OCI-LY1 (cell line): ENCODE data around the gene DNASE2.

ENCODE experiments used
- H2AFZ ChIP-seq: fragments of 200-600 bp; sonication (generic), shearing (Covaris generic); 2 replicates; pipeline ENCODE4 v1.6.0; 2014; ENCODE audit warnings: antibody characterized with exemption, mild to moderate bottlenecking, low read length
- H3F3A ChIP-seq: fragments of 200-600 bp; sonication (generic), shearing (Covaris generic); 2 replicates; pipeline ENCODE4 v1.6.0; 2014; ENCODE audit warnings: mild to moderate bottlenecking, antibody characterized with exemption, low read length, moderate library complexity; ENCODE audit not compliant: insufficient read depth
- H3K27ac ChIP-seq: fragments of 200-600 bp; sonication (generic); 2 replicates; pipeline ENCODE4 v1.5.1; 2014; ENCODE audit warnings: low read length, mixed run types, mild to moderate bottlenecking, low read depth; ENCODE audit not compliant: poor library complexity, severe bottlenecking
- H3K27me3 ChIP-seq: fragments of 200-600 bp; sonication (generic); 2 replicates; pipeline ENCODE4 v1.6.0; 2014; ENCODE audit warnings: antibody characterized with exemption, mild to moderate bottlenecking, low read length, moderate library complexity; ENCODE audit not compliant: insufficient read depth
- H3K36me3 ChIP-seq: fragments of 200-600 bp; sonication (generic); 2 replicates; pipeline ENCODE4 v1.6.1; 2014; ENCODE audit warnings: mild to moderate bottlenecking, antibody characterized with exemption, low read length, moderate library complexity, mixed read lengths; ENCODE audit not compliant: insufficient read depth
- H3K4me1 ChIP-seq: fragments of 200-600 bp; sonication (generic); 2 replicates; pipeline ENCODE4 v1.5.1; 2014; ENCODE audit warnings: mild to moderate bottlenecking, low read length, moderate library complexity; ENCODE audit not compliant: insufficient read depth, severe bottlenecking
- H3K4me2 ChIP-seq: fragments of 200-600 bp; sonication (generic), shearing (Covaris generic); 2 replicates; pipeline ENCODE4 v1.6.1; 2014; ENCODE audit warnings: low read length
- H3K4me3 ChIP-seq: fragments of 200-600 bp; sonication (generic); 2 replicates; pipeline ENCODE4 v1.5.1; 2014; ENCODE audit warnings: low read length, low read depth, mild to moderate bottlenecking, mixed read lengths; ENCODE audit not compliant: poor library complexity, severe bottlenecking
- H3K79me2 ChIP-seq: fragments of 200-600 bp; shearing (Covaris generic); 2 replicates; pipeline ENCODE4 v1.6.1; 2016; ENCODE audit warnings: mixed run types, low read length, mixed read lengths; ENCODE audit not compliant: insufficient read depth
- H3K9ac ChIP-seq: fragments of 200-600 bp; sonication (generic), shearing (Covaris generic); 2 replicates; pipeline ENCODE4 v1.6.1; 2014; ENCODE audit warnings: mild to moderate bottlenecking, low read length, mixed read lengths
- H3K9me2 ChIP-seq: fragments of 200-600 bp; sonication (generic), shearing (Covaris generic); 2 replicates; pipeline ENCODE4 v1.6.1; 2014; ENCODE audit warnings: low read depth, mild to moderate bottlenecking, low read length, mixed read lengths
- H3K9me3 ChIP-seq: fragments of 200-600 bp; shearing (Covaris generic); 2 replicates; pipeline ENCODE4 v1.6.1; 2014; ENCODE audit warnings: low read length, mixed read lengths
- H4K20me1 ChIP-seq: fragments of 200-600 bp; sonication (generic), shearing (Covaris generic); 2 replicates; pipeline ENCODE4 v1.6.0; 2016; ENCODE audit warnings: mild to moderate bottlenecking, low read length; ENCODE audit not compliant: insufficient read depth
- EZH2 ChIP-seq: fragments of 200-600 bp; sonication (generic), shearing (Covaris generic); IDR thresholded peaks from 2 replicates; pipeline ENCODE4 v1.8.0; 2017; ENCODE audit warnings: borderline replicate concordance, mixed run types, mild to moderate bottlenecking, antibody characterized with exemption, low read length, moderate library complexity, mixed read lengths
- TF ChIP-seq, protein P1 (sequence below): fragments of 200-600 bp; sonication (generic), shearing (Covaris generic); IDR thresholded peaks from 2 replicates; pipeline ENCODE4 v1.5.1; 2017; ENCODE audit warnings: mild to moderate bottlenecking, antibody characterized with exemption, low read length, moderate library complexity, mixed read lengths

DNASE2 gene

DNA sequence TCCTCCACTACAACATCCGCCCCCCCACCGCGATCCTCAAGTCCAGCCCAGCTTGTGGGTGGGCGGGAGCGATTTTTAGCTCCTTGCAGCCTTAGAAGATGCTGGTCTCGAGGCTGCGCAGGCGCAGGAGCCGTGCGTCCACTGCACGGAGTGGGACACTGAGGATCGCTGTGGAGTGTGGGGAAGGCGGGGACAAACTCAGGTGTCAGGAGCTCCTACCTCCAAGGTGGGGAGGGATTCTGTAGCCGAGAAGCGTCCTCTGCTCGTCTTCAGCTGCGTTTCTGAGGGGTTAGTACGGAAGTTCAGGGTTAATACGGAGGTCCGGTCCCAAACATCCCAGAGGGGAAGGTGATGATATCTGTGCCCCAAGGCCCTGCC lies 46.7 kb downstream of the DNASE2 start, which contains the start of gene RTBDN:
TSS of gene RTBDN (minus strand) at position 14 of the 378 bp plus-strand sequence. CDS start 4,600 bp downstream, outside the sequence.
- Histone ChIP-seq H3K4me3 (peak within 1 kb of the TSS; percentile 68), H3K9ac (peak within 1 kb of the TSS; percentile 68), H3K9me2 (no peaks in the 10 kb centered on the region), H3F3A (peaks cover 8% of the 10 kb centered on the region), H3K79me2 (no peaks in the 10 kb centered on the region), H3K4me1 (peaks cover 53% of the 10 kb centered on the region), H3K9me3 (no peaks in the 10 kb centered on the region), H3K36me3 (no peaks in the 10 kb centered on the region), H4K20me1 (no peaks in the 10 kb centered on the region), H3K27ac (peak within 1 kb of the TSS; percentile 19), H3K4me2 (peak within 1 kb of the TSS; percentile 72), H3K27me3 (no peaks in the 10 kb centered on the region), H2AFZ (no peak within 1 kb of the TSS)
- no peak for TF ChIP-seq EZH2

DNA sequence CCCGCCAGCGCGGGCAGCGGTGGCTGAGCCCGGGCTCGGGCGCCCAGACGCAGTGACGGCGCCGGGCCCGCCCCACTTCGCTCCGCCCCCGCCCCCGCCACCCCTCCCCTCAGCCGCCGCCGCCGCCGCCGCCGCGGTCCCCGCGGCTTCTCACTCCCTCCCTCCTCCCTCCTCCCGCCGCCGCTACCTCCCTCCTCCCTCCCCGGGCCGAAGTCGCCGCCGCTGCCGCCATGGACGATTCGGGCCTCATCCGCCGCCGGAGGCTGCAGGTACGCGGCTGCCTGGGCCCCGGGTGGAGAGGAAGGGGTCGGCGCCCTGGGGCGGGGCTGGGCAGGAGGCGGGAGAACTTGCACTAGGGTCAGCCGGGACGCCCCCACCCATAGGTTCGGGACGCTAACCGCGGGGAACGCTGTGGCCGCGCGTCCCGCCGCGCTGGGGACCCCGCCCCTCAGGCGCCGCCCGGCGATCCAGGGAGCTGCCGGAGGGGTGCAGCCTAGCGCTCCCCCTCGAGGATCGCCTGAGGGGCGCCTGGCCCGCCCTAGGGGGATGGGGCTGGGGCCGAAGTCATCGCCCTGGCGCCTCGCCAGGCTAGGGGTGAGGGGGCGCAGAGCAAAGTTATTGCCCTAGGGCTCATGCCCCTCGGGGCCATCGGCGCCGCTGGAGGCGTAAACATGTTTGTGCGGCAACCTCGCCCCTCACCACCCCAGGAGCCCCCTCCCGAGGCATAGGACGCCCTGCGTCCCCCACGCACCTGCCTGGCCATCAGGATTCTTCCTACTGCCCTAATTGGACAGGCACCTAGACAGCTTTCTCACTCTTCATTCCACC lies 47.3 kb downstream of the DNASE2 start:
- Histone ChIP-seq H3K9ac (peak overlapping the region; percentile 68), H4K20me1 (no peaks in the 10 kb centered on the region), H3K36me3 (no peaks in the 10 kb centered on the region), H3K27ac (peak overlapping the region; percentile 19), H3K4me1 (peaks cover 47% of the 10 kb centered on the region), H3F3A (peaks cover 5% of the 10 kb centered on the region), H3K79me2 (no peaks in the 10 kb centered on the region), H3K9me3 (no peaks in the 10 kb centered on the region), H2AFZ (no peak overlapping the region), H3K27me3 (no peaks in the 10 kb centered on the region), H3K9me2 (no peaks in the 10 kb centered on the region), H3K4me3 (peak overlapping the region; percentile 68), H3K4me2 (peak overlapping the region; percentile 72)
- TF ChIP-seq EZH2: no peak
- TF ChIP-seq, protein P1, sequence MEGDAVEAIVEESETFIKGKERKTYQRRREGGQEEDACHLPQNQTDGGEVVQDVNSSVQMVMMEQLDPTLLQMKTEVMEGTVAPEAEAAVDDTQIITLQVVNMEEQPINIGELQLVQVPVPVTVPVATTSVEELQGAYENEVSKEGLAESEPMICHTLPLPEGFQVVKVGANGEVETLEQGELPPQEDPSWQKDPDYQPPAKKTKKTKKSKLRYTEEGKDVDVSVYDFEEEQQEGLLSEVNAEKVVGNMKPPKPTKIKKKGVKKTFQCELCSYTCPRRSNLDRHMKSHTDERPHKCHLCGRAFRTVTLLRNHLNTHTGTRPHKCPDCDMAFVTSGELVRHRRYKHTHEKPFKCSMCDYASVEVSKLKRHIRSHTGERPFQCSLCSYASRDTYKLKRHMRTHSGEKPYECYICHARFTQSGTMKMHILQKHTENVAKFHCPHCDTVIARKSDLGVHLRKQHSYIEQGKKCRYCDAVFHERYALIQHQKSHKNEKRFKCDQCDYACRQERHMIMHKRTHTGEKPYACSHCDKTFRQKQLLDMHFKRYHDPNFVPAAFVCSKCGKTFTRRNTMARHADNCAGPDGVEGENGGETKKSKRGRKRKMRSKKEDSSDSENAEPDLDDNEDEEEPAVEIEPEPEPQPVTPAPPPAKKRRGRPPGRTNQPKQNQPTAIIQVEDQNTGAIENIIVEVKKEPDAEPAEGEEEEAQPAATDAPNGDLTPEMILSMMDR: no peak; the same call in 1 of the 2 replicates

DNA sequence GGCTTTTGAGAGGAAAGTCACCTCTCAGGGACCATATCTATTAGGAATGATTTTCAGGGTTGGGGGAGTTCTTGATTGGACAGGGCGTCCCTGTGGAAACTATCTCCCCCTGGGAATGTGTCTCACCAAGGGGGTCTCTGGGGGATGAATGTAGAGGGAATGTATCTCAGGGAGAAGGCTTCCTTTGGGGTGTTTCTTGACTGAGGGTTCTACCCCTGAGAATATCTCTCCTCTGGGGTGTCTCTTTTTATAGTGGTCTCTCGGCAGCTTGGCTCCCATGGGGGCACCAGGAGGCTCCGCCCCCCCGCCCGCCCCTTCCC lies 47.9 kb downstream of the DNASE2 start:
- Histone ChIP-seq H2AFZ (no peak overlapping the region), H4K20me1 (no peaks in the 10 kb centered on the region), H3K79me2 (no peaks in the 10 kb centered on the region), H3K4me1 (peaks cover 46% of the 10 kb centered on the region), H3K4me3 (peak overlapping the region; percentile 48), H3K27ac (no peak overlapping the region), H3K36me3 (no peaks in the 10 kb centered on the region), H3K27me3 (no peaks in the 10 kb centered on the region), H3K9me2 (no peaks in the 10 kb centered on the region), H3F3A (peaks cover 5% of the 10 kb centered on the region), H3K9me3 (no peaks in the 10 kb centered on the region), H3K9ac (no peak overlapping the region; the same call in 1 of the 2 replicates), H3K4me2 (peak overlapping the region; percentile 59)
- TF ChIP-seq, protein P1: no peak
- no peak for TF ChIP-seq EZH2
